Thyroid gland (tissue), 4 donors: ENCODE data around the gene OSBPL1A.

Experiments used
- POLR2A ChIP-seq, 2 donors: fragments of 450-650 bp; IDR thresholded peaks; one replicate each; pipeline ENCODE4 v1.6.1; 2017; ENCODE audit warnings: antibody characterized with exemption in 2 of 2, mild to moderate bottlenecking in 2 of 2, moderate library complexity in 1 of 2
- TF ChIP-seq, protein P1 (sequence below), 6 experiments: fragments of 200-600 bp in 3 of 6; fragments of 450-650 bp in 3 of 6; sonication (generic) in 3 of 6; IDR thresholded peaks; one replicate each; pipeline ENCODE4 v1.5.1; 2016 to 2019; ENCODE audit warnings: antibody characterized with exemption in 6 of 6, mild to moderate bottlenecking in 2 of 6, inconsistent platforms in 1 of 6, moderate library complexity in 1 of 6

DNA sequence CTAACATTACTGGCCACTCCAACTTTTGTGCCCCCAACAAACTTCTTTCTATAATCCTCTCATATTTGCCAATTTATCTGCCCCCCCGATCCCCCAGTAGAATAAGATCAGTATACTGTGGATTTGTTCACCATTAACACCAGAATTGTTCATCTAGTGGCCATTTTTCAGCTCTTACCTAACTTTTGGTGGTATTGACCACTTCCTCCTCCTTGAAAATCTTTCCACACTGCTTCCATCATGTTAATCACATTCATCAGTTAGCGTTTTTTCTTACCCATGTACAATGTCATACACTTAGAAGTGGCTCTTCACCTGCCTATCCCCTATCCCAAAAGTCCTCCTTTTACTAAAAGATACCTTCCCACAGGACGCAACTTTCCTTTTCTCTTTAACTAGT is 35.0 kb upstream of the OSBPL1A start:
- TF ChIP-seq, protein P1, sequence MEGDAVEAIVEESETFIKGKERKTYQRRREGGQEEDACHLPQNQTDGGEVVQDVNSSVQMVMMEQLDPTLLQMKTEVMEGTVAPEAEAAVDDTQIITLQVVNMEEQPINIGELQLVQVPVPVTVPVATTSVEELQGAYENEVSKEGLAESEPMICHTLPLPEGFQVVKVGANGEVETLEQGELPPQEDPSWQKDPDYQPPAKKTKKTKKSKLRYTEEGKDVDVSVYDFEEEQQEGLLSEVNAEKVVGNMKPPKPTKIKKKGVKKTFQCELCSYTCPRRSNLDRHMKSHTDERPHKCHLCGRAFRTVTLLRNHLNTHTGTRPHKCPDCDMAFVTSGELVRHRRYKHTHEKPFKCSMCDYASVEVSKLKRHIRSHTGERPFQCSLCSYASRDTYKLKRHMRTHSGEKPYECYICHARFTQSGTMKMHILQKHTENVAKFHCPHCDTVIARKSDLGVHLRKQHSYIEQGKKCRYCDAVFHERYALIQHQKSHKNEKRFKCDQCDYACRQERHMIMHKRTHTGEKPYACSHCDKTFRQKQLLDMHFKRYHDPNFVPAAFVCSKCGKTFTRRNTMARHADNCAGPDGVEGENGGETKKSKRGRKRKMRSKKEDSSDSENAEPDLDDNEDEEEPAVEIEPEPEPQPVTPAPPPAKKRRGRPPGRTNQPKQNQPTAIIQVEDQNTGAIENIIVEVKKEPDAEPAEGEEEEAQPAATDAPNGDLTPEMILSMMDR (IDR thresholded peaks at IDR 0.05): no peak
- no peak for TF ChIP-seq POLR2A (IDR thresholded peaks at IDR 0.05)
